Measurements from ENCODE around the gene TPM4.
"Not testable (repeated sequence)": the region's sequence is repeated elsewhere in the genome, so short reads cannot be mapped to it uniquely, and the experiment has no call there.

Gene TPM4

GRCh38 chr19:16074488-16075365 lies 1.6 kb upstream of the TPM4 start:
- no peak for DNase-seq

- DNase-seq: no peak
Measured at GRCh38 chr19:16075430-16076153, 703 bp upstream of the TPM4 start.

GRCh38 chr19:16076958-16077611 lies 790 bp downstream of the TPM4 start:
- peak; percentile 56 for DNase-seq

DNA sequence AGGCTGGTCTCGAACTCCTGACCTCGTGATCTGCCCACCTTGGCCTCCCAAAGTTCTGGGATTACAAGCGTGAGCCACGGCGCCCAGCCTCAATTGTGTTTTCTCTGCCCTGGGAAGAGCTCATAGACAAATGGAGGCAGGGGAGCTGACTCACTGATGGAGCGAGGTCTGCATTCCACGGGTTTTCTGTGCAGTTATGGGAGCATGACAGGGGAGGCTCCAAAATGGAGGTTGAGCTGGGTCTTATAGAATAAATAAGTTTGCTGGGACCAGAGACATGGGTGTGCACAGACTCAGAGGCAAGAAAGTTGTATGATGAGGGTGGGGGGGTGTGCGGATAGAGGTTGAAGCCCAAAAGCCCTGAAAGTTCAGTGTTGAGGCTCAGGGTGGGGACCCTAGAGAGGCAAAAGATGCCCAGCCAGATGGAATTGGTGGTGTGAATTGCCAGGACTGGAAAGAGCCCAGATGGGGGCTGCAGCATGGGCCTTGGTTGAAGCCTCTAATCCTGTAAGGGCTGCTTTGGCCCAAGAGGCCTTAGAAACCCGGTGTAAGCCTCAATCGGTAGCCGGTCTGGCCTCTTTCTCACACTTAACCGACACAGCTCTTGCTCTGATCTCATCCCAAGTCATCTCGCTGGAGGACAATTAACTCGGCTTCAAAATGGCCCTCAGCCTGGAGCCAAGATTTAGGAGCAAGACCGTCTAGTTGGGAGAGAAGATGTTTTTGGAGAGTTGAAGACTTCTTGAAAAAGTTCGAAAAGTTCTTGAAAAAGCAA lies 1.9 kb downstream of the TPM4 start:
- no peak for DNase-seq

DNA sequence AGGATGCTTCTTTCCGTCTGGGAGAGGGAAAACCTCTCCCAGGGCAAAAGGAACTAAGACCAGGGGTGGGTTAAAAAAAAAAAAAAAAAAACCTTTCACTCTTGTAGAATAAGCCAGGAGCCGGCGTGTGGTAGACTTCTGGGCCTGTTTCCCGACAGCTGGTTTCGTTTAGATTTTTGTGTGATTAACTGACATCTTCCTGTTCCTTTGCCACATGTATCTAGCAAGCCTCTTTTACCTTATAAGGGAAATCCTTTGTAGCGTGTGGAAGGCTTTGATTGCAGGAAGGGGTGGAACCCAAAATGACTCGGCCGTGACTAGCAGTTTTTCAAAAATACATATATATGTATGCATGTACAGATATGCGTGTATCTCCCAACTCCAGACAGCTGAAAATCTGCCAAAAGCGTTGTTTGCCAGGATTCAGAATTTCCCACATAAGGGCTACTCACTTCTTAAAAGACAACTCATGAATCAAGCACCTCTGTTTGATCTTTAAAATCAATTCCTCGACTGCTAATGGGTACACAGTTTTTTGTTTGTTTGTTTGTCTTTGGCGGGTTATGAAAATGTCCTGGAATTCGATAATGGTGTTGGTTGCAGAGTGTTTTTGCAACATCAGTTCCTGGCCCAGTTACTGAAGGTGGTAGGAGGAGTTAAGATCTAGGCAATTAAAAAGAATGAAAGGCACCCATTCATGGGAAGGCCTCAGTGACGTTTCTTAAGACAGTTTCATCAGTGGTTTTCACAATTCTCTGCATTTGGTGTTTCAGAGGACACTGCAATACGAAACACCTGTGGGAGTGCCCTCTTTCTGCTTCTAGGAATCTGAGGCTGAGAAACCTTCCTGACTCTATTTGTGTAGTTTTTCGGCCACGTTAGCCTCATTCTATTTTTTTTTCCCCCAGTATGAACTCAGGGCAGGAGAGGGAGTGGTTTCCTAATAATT lies 2.7 kb downstream of the TPM4 start:
- DNase-seq: no peak

GRCh38 chr19:16084067-16084685 lies 7.9 kb downstream of the TPM4 start:
- DNase-seq: no peak

DNA sequence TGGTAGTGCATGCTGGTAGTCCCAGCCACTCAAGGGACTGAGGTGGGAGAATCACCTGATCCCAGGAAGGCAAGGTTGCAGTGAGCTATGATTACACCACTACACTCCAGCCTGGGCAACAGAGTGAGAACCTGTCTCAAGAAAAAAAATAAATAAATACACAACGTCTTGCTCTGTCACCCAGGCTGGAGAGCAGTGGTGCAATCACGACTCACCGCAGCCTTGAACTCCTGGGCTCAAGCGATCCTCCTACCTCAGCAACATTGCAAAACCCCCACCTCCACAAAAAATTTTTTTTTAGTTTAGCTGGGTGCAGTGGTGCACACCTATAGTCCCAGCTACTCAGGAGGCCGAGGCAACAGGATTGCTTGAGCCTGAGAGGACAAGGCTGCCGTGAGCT lies 8.8 kb downstream of the TPM4 start:
- DNase-seq: no peak

DNA sequence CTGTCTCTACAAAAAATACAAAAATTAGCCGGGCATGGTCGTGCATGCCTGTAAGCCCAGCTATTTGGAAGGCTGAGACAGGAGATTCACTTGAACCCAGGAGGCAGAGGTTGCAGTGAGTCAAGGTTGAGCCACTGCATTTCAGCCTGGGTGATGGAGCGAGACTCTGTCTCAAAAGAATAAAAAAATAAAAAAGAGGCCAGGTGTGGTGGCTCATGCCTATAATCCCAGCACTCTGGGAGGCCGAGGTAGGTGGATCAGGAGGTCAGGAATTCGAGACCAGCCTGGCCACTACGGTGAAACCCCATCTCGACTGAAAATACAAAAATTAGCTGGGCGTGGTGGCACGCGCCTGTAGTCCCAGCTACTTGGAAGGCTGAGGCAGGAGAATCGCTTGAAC lies 11.1 kb downstream of the TPM4 start:
- not testable (repeated sequence) for DNase-seq

GRCh38 chr19:16087940-16088339 lies 11.6 kb downstream of the TPM4 start:
- DNase-seq: no peak

DNA sequence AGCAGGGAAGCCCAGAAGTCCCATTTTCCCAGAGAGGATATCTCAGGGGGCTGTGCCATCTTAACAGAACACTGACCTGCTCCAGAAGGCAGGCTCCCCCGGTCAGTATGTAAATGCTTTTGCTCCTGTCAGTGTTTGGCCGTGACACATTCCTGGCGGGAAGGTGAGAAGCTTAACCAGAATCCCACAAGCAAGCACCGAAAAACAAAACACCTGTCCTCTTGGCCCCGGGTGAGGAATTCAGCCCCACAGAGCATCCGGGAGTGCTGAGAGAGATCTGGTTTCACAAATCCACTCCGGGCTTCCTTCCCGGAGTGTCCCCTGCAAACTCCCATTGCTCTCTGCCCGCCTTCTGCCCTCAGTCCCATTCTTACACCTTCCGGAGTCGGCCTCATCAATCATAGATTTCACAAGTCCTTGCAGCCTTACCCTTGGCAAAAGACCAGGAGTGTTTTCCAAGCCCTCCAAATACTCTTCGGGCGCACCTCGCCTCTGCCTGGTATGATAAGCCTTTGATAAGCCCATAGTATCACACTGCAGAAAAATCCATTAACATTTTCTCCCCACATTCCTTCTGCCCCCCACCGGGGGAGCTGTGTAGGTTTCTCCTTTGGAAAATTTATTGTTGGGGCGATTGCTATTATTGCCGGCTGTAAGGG lies 12.2 kb downstream of the TPM4 start:
- DNase-seq: no peak

DNA sequence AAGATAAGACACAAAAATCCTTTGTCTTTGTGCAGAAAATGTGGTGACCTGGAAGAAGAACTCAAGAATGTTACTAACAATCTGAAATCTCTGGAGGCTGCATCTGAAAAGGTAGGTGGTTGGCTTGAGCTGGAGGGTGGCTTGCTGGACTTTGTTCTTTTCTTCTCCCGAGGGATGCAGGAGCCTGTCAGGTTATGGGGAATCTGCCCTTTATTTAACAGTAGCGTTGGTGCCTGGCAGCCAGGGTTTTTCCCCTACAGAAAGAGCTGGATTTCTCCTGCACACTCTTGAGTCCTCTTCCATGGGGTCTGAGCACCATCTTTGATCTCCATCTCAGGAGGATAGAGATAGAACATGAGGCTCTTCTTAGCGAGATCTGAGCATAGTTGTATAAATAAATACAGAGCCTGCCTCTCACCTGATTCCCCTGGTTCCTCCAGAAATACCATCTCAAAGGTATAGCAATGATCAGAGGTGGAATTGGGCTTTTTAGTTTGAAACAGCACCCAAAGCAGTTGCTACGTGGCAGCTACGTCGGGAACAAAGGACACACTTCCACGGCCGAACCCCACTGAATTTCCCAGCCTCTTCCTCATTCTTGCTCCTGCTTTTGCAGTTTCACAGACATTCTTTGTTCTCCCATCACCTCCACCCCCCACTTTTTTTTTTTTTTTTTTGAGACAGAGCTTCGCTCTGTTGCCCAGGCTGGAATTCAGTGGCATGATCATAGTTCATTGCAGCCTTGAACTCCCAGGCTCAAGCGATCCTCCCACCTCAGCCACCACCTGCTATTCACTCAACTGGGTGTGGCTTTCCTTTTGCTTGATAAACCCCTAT lies 12.9 kb downstream of the TPM4 start:
- no peak for DNase-seq

- DNase-seq: no peak
Measured at GRCh38 chr19:16091546-16092475, 15.5 kb downstream of the TPM4 start.

DNA sequence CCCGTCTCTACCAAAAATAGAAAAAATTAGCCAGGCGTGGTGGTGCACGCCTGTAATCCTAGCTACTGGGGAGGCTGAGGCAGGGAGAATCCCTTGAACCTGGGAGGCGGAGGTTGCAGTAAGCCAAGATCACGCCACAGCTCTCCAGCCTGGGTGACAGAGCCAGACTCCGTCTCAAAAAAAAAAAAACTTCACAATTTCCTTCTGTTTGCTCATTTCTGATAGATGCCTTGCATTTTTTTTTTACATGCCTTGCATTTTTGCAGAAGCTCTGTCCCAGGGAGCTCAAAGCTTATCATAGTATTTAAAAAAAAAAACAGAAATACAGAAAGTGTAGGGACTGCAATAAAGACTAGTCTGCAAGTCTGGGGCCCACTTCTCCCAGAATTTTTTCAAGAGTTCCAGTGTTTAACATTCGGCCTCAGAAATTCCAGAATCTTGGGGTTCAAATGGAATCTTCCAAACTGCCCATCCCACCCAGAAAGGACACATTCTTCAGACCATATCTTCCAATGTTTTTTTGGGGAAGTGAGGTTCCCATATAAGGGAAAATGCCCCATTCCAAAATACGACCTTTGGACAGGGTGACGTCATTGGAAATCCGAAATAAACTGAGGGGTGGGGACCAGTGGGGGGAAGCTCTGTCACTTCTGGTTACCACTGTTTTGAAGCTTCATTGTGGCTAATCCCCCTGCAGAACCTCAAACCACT lies 18.2 kb downstream of the TPM4 start:
- DNase-seq: no peak

GRCh38 chr19:16095071-16095571 lies 18.8 kb downstream of the TPM4 start:
- DNase-seq: no peak

GRCh38 chr19:16096280-16096855 lies 20.1 kb downstream of the TPM4 start:
- DNase-seq: no peak

- no peak for DNase-seq
Measured at GRCh38 chr19:16098416-16098768, 22.1 kb downstream of the TPM4 start.

DNA sequence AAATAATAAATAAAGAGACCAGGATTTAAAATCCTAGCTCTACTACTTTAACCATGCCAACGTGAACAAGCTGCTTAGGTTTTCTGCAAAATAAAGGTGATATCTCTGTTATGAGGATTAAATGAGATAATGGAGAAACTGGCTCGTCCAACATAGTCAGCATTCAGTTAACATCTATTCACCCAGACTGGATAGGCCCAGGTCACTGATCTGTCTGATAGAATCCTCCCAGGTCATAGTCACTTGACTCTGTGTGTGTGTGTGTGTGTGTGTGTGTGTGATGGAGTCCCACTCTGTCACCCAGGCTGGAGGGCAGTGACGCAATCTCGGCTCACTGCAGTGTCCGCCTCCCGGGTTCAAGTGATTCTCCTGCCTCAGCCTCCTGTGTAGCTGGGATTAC lies 22.5 kb downstream of the TPM4 start:
- no peak for DNase-seq

Measured in NCI-H146 (cell line).